Measurements from ENCODE around the gene AEBP2.

Gene AEBP2

DNA sequence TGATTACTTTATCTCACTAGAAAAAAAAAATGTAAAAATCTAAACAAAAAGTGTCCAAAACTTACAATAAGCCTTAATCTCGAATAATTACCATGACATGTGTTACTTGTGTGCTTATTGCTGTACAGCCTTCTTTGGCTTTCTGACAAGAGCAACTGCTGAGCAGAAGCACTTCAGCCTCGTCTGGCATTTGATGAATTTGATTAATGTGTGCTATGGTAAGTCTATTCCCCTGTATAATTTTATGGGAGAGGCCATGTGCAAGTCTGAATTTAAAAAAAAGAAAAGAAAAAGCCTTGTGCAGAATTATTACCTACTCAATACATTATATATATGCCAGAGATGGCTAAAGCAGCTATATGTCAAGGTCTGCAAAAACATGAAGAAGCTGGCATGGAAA lies 113.9 kb downstream of the AEBP2 start:
- DNase-seq (ENCODE audit: low spot score), result no peak

DNA sequence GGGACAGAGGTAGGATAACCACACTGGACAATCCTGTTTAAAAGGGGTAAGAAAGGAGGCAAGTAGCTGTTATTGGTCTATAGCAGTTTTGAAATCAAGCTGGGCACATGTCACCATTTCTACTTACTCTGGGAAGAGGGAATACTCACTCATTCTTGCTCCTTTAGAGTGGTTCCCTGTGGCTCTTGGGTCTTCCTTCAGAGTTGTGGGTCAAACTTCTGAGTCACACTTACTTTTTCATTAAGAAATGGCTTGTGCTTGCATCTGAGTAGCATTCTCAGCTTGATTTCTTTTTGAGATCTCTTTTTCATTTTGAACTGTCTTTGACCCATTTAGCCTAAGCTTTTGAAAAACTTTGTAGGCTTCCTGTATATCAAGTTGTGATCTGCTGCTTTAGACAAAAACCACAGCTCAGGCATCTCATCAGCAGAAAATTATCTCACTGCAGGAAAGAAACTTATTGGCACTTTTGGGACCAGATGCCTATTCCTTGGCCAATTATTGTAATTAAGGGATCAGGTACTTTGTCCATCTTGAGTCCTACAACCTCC lies 122.2 kb downstream of the AEBP2 start:
- no peak for DNase-seq (ENCODE audit: low spot score)
